Natural killer cell (primary cell): ENCODE data around the gene CXXC5. TPM values are rescaled to one million over a fixed set of nuclear protein-coding genes. Genes with fewer than 3 reads are reported as not detected.

Experiments used
- ATAC-seq, 3 donors: fragments of 150-1000 bp in 2 of 3; fragments of 200-7000 bp in 1 of 3; cut with Tn5 transposase; 1 replicate in 1 of 3; 2 replicates in 2 of 3; pipeline ENCODE4 v1.10.0; 2021; ENCODE audit warnings: mild to moderate bottlenecking in 2 of 3, moderate library complexity in 2 of 3
- DNase-seq, 2 donors: peaks; one replicate each; pipeline versions ENCODE4 v3.0.0 to v3.0.0-alpha.2; 2013 to 2021; ENCODE audit warnings: mixed read lengths in 1 of 2
- H3K27ac ChIP-seq: one replicate; pipeline ENCODE4 v1.5.1; 2013; ENCODE audit warnings: mild to moderate bottlenecking, low read length
- H3K27me3 ChIP-seq: one replicate; pipeline ENCODE4 v1.6.1; 2013; ENCODE audit warnings: low read length; ENCODE audit not compliant: control insufficient read depth, insufficient read depth
- H3K36me3 ChIP-seq: one replicate; pipeline ENCODE4 v1.6.1; 2013; ENCODE audit warnings: low read length; ENCODE audit not compliant: control insufficient read depth, insufficient read depth
- H3K4me1 ChIP-seq: one replicate; pipeline ENCODE4 v1.6.1; 2013; ENCODE audit warnings: low read length; ENCODE audit not compliant: control insufficient read depth, insufficient read depth
- H3K4me3 ChIP-seq: one replicate; pipeline ENCODE4 v1.5.1; 2013; ENCODE audit warnings: low read length
- H3K9me3 ChIP-seq: one replicate; pipeline ENCODE4 v1.6.1; 2013; ENCODE audit warnings: low read length; ENCODE audit not compliant: control insufficient read depth, insufficient read depth
- H3K27ac Mint-ChIP-seq, 2 donors: one replicate each; pipeline ENCODE4 v1.8.0; 2022; ENCODE audit warnings: mild to moderate bottlenecking in 2 of 2, mixed read lengths in 2 of 2, moderate library complexity in 1 of 2
- H3K27me3 Mint-ChIP-seq, 2 donors: one replicate each; pipeline ENCODE4 v1.8.0; 2022; ENCODE audit warnings: low read depth in 2 of 2, mixed read lengths in 2 of 2
- H3K36me3 Mint-ChIP-seq: one replicate; pipeline ENCODE4 v1.8.0; 2022; ENCODE audit warnings: mixed read lengths
- H3K4me1 Mint-ChIP-seq, 2 donors: one replicate each; pipeline ENCODE4 v1.8.0; 2022; ENCODE audit warnings: mixed read lengths in 2 of 2
- H3K4me3 Mint-ChIP-seq: one replicate; pipeline ENCODE4 v1.8.0; 2022; ENCODE audit warnings: mild to moderate bottlenecking, moderate library complexity, mixed read lengths
- H3K9me3 Mint-ChIP-seq, 2 donors: one replicate each; pipeline ENCODE4 v1.8.0; 2022; ENCODE audit warnings: mixed read lengths in 2 of 2
- CTCF ChIP-seq: fragments of 200-600 bp; IDR thresholded peaks from one replicate; pipeline ENCODE4 v1.8.0; 2022; ENCODE audit warnings: antibody characterized with exemption
- WGBS: methylation state at CpG from one replicate; pipeline ENCODE4 v1.1.7; 2013; ENCODE audit warnings: missing lambda C conversion rate; ENCODE audit not compliant: insufficient coverage; 5-methylcytosine and 5-hydroxymethylcytosine counted together
- intact Hi-C: fragments of 100-400 bp; cut with micrococcal nuclease; formaldehyde crosslinking; loops from one replicate; pipeline ENCODE4 v1.14.2; 2022
- total RNA-seq, 4 donors: library from RNA; stranded (reverse); fragments of 120-200 nt in 1 of 4; gene quantifications; one replicate each; pipeline versions ENCODE4 v1.2.3 to v1.2.4, GENCODE V29; 2013 to 2022

CXXC5 gene
- total RNA-seq, 3 donors from 2014 or later (not counting 1 experiment from before 2014, with no cell fraction given), result 75.6 to 124 (median 84.8) TPM

GRCh38 chr5:139710319-139711066 is 62.3 kb downstream of the CXXC5 start:
- intact Hi-C loops, result loop anchor here (1.0 to 10.0 kb wide), 6 partner anchors 37 to 256 kb away; no protein-coding TSS in a partner anchor
- ATAC-seq (peak; percentile 61 to 83 (median 78)), DNase-seq (peak; percentile 84 to 92)
- Mint-ChIP-seq H3K9me3 (no peaks in the 10 kb centered on the region), H3K27me3 (no peaks in the 10 kb centered on the region), H3K4me1 (peaks cover 34 to 48% of the 10 kb centered on the region in 2 donors), H3K4me3 (peak overlapping the region; percentile 83), H3K27ac (peak overlapping the region; percentile 89 to 94), H3K36me3 (no peaks in the 10 kb centered on the region)
- no peak for TF ChIP-seq CTCF
- no peaks in the 10 kb centered on the region for H3K9me3 ChIP-seq
- peak overlapping the region; percentile 97 for H3K27ac ChIP-seq
- H3K4me3 ChIP-seq, result peak overlapping the region; percentile 65
- WGBS, result 2% methylated on average over 60 of the region's 60 CpGs
- H3K27me3 ChIP-seq, result no peaks in the 10 kb centered on the region
- no peaks in the 10 kb centered on the region for H3K36me3 ChIP-seq
- H3K4me1 ChIP-seq, result peaks cover 53% of the 10 kb centered on the region

GRCh38 chr5:139711067-139711905 is 63.1 kb downstream of the CXXC5 start:
- Mint-ChIP-seq H3K36me3 (no peaks in the 10 kb centered on the region), H3K4me1 (peaks cover 32 to 43% of the 10 kb centered on the region in 2 donors), H3K27ac (peak overlapping the region; percentile 89 to 94), H3K4me3 (peak overlapping the region; percentile 83), H3K27me3 (no peaks in the 10 kb centered on the region), H3K9me3 (no peaks in the 10 kb centered on the region)
- Histone ChIP-seq H3K27ac (peak overlapping the region; percentile 97), H3K9me3 (no peaks in the 10 kb centered on the region), H3K4me3 (peak overlapping the region; percentile 65), H3K4me1 (peaks cover 48% of the 10 kb centered on the region), H3K27me3 (no peaks in the 10 kb centered on the region), H3K36me3 (no peaks in the 10 kb centered on the region)
- intact Hi-C loops, result loop anchor here (2.0 to 10.0 kb wide), 3 partner anchors 40 to 256 kb away; no protein-coding TSS in a partner anchor
- ATAC-seq (peak; percentile 62 to 77 (median 70)), DNase-seq (peak; percentile 71 to 84)
- under 1% methylated on average over 68 of the region's 68 CpGs for WGBS
- TF ChIP-seq CTCF, result peak; percentile 31

GRCh38 chr5:139711906-139712224 is 63.7 kb downstream of the CXXC5 start:
- no peak for TF ChIP-seq CTCF
- H3K36me3 ChIP-seq, result no peaks in the 10 kb centered on the region
- H3K36me3 Mint-ChIP-seq, result no peaks in the 10 kb centered on the region
- WGBS, result 24% methylated on average over 19 of the region's 19 CpGs
- peak overlapping the region; percentile 83 for H3K4me3 Mint-ChIP-seq
- H3K9me3 ChIP-seq, result no peaks in the 10 kb centered on the region
- H3K4me1 Mint-ChIP-seq, result peaks cover 32 to 43% of the 10 kb centered on the region in 2 donors
- no peaks in the 10 kb centered on the region for H3K27me3 ChIP-seq
- peak overlapping the region; percentile 25 for H3K4me3 ChIP-seq
- no peaks in the 10 kb centered on the region for H3K27me3 Mint-ChIP-seq
- peak overlapping the region; percentile 2 for H3K27ac ChIP-seq
- DNase-seq, result peak in 1 of 2 donors; percentile 26
- ATAC-seq, result no peak
- intact Hi-C loops, result loop anchor here (2.0 to 10.0 kb wide), 3 partner anchors 41 to 257 kb away; no protein-coding TSS in a partner anchor
- peak overlapping the region; percentile 89 to 94 for H3K27ac Mint-ChIP-seq
- H3K4me1 ChIP-seq, result peaks cover 48% of the 10 kb centered on the region
- H3K9me3 Mint-ChIP-seq, result no peaks in the 10 kb centered on the region
